Caco-2 (cell line): Measurements from ENCODE around the gene MAST4. TPM values are rescaled to one million over a fixed set of nuclear protein-coding genes. Genes with fewer than 3 reads are reported as not detected.

ENCODE experiments used
- BruUV-seq: library from RNA; stranded (reverse); fragments of 400-500 nt; replicated peaks from 2 replicates; lab custom pipeline; 2021; lab: Mats Ljungman, UMichigan
- CTCF ChIA-PET: fragments of 300-600 bp; sonication (Branson Sonifier 250); formaldehyde crosslinking; loops from one replicate; lab custom pipeline; 2022; ENCODE audit warnings: antibody characterized with exemption; lab: Charles Lee
- POLR2A ChIA-PET: fragments of 300-600 bp; sonication (Branson Sonifier 250); formaldehyde crosslinking; loops from one replicate; lab custom pipeline; 2022; ENCODE audit warnings: antibody characterized with exemption; lab: Charles Lee
- DNase-seq, 2 experiments: peaks; one replicate each; pipeline versions ENCODE4 v3.0.0 to v3.0.0-alpha.2; 2020 to 2022
- H3K27me3 ChIP-seq: replicated peaks from 2 replicates; pipeline ENCODE4 v1.6.0; 2011; ENCODE audit warnings: low read length; ENCODE audit not compliant: control insufficient read depth, insufficient read depth
- H3K36me3 ChIP-seq: 2 replicates; pipeline ENCODE4 v1.5.1; 2011; ENCODE audit warnings: low read length; ENCODE audit not compliant: control insufficient read depth, insufficient read depth
- H3K4me1 ChIP-seq: fragments of 250-450 bp; sonication (Bioruptor Pico); 2 replicates; pipeline ENCODE4 v1.5.1; 2020; ENCODE audit warnings: mild to moderate bottlenecking
- H3K4me3 ChIP-seq: 2 replicates; pipeline ENCODE4 v1.5.1; 2011; ENCODE audit warnings: low read depth, mild to moderate bottlenecking, control low read depth, low read length
- H3K9me3 ChIP-seq: fragments of 250-450 bp; sonication (Bioruptor Pico); 2 replicates; pipeline ENCODE4 v1.5.1; 2020; ENCODE audit warnings: mild to moderate bottlenecking, moderate library complexity
- H3K27ac Mint-ChIP-seq: one replicate; pipeline ENCODE4 v1.8.0; 2022; ENCODE audit warnings: mixed read lengths; ENCODE audit not compliant: unreplicated experiment
- H3K27me3 Mint-ChIP-seq: one replicate; pipeline ENCODE4 v1.8.0; 2022; ENCODE audit warnings: mixed read lengths; ENCODE audit not compliant: insufficient read depth, unreplicated experiment
- H3K36me3 Mint-ChIP-seq: one replicate; pipeline ENCODE4 v1.8.0; 2022; ENCODE audit warnings: mild to moderate bottlenecking, mixed read lengths; ENCODE audit not compliant: insufficient read depth, unreplicated experiment
- H3K4me1 Mint-ChIP-seq: one replicate; pipeline ENCODE4 v1.8.0; 2022; ENCODE audit warnings: low read depth, mixed read lengths; ENCODE audit not compliant: unreplicated experiment
- H3K4me3 Mint-ChIP-seq: one replicate; pipeline ENCODE4 v1.8.0; 2022; ENCODE audit warnings: mild to moderate bottlenecking, moderate library complexity, mixed read lengths; ENCODE audit not compliant: unreplicated experiment
- H3K9me3 Mint-ChIP-seq: one replicate; pipeline ENCODE4 v1.8.0; 2022; ENCODE audit warnings: mixed read lengths; ENCODE audit not compliant: unreplicated experiment
- intact Hi-C: fragments of 100-400 bp; cut with micrococcal nuclease; formaldehyde crosslinking; loops from one replicate; pipeline ENCODE4 v1.10.0; 2022; ENCODE audit not compliant: unreplicated experiment
- total RNA-seq: library from RNA; stranded (reverse); gene quantifications from 2 replicates; pipeline ENCODE4 v1.2.3, GENCODE V29; 2022
- TF ChIP-seq, protein P1 (sequence below), 2 experiments: fragments of 200-600 bp in 1 of 2; IDR thresholded peaks; 1 replicate in 1 of 2; 2 replicates in 1 of 2; pipeline versions ENCODE4 v1.5.1 to v1.8.0; 2011 to 2022; ENCODE audit warnings: antibody characterized with exemption in 1 of 2, control low read depth in 1 of 2, inconsistent platforms in 1 of 2, low read depth in 1 of 2, low read length in 1 of 2, mild to moderate bottlenecking in 1 of 2, moderate library complexity in 1 of 2; ENCODE audit not compliant: insufficient read depth in 1 of 2, severe bottlenecking in 1 of 2, unreplicated experiment in 1 of 2

MAST4 gene
- total RNA-seq, 1 experiment from 2014 or later, result 17.8 TPM

DNA sequence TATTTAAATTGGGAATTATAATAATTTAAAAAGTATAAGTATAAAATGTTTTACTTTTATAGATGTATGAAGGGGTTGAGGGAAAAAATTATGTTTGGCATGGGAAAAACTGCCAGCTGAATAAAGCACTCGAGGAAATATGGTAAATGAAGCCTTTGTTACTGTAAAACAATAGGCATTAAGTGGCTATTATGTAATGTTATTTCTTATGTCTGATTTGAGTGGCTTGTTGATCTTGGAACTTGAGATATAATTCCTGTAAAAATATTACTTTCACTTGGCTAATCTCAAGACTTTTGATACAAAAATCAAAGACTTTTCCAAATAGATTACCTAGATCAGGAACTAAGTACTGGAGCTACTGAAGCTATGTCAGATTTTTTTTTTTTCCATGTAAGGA, 417.5 kb downstream of the MAST4 start:
- no peak overlapping the region for H3K4me3 Mint-ChIP-seq
- POLR2A ChIA-PET, result no interaction called here
- intact Hi-C loops, result no loop called here
- no peak overlapping the region for H3K4me3 ChIP-seq
- no peaks in the 10 kb centered on the region; the same call in 1 of the 2 replicates for H3K36me3 ChIP-seq
- no peak overlapping the region for H3K27ac Mint-ChIP-seq
- no peaks in the 10 kb centered on the region for H3K27me3 ChIP-seq
- no peaks in the 10 kb centered on the region for H3K36me3 Mint-ChIP-seq
- TF ChIP-seq, protein P1, sequence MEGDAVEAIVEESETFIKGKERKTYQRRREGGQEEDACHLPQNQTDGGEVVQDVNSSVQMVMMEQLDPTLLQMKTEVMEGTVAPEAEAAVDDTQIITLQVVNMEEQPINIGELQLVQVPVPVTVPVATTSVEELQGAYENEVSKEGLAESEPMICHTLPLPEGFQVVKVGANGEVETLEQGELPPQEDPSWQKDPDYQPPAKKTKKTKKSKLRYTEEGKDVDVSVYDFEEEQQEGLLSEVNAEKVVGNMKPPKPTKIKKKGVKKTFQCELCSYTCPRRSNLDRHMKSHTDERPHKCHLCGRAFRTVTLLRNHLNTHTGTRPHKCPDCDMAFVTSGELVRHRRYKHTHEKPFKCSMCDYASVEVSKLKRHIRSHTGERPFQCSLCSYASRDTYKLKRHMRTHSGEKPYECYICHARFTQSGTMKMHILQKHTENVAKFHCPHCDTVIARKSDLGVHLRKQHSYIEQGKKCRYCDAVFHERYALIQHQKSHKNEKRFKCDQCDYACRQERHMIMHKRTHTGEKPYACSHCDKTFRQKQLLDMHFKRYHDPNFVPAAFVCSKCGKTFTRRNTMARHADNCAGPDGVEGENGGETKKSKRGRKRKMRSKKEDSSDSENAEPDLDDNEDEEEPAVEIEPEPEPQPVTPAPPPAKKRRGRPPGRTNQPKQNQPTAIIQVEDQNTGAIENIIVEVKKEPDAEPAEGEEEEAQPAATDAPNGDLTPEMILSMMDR (IDR thresholded peaks at IDR 0.05; ENCODE audit: insufficient read depth in 1 of 2, low read depth in 1 of 2, low read length in 1 of 2, severe bottlenecking in 1 of 2, unreplicated experiment in 1 of 2), result no peak
- BruUV-seq, result no TSS peak
- DNase-seq, result no peak
- no peaks in the 10 kb centered on the region for H3K9me3 ChIP-seq
- H3K4me1 ChIP-seq, result peaks cover 79% of the 10 kb centered on the region
- H3K4me1 Mint-ChIP-seq, result peaks cover 68% of the 10 kb centered on the region
- H3K9me3 Mint-ChIP-seq, result no peaks in the 10 kb centered on the region
- H3K27me3 Mint-ChIP-seq, result no peaks in the 10 kb centered on the region
- CTCF ChIA-PET, result no interaction called here

- no peaks in the 10 kb centered on the region for H3K27me3 Mint-ChIP-seq
- POLR2A ChIA-PET, result no interaction called here
Observed at GRCh38 chr5:67014191-67014590, 418.0 kb downstream of the MAST4 start.

GRCh38 chr5:67014957-67015400, 418.8 kb downstream of the MAST4 start:
- Mint-ChIP-seq H3K9me3 (no peaks in the 10 kb centered on the region), H3K4me3 (peak overlapping the region; percentile 57), H3K4me1 (peaks cover 64% of the 10 kb centered on the region), H3K27ac (peak overlapping the region; percentile 84), H3K36me3 (no peaks in the 10 kb centered on the region), H3K27me3 (no peaks in the 10 kb centered on the region)
- intact Hi-C loops, result no loop called here
- H3K9me3 ChIP-seq, result no peaks in the 10 kb centered on the region
- BruUV-seq, result TSS peak; percentile 88
- DNase-seq, result no peak
- ChIA-PET CTCF (interaction anchor here (0.9 to 1.3 kb wide), 3 partner anchors 10 to 135 kb away, joined by 3 to 4 read pairs (median 3); no protein-coding TSS in a partner anchor), POLR2A (no interaction called here)
- H3K4me1 ChIP-seq, result peaks cover 77% of the 10 kb centered on the region
- no peaks in the 10 kb centered on the region for H3K27me3 ChIP-seq
- H3K4me3 ChIP-seq, result no peak overlapping the region
- H3K36me3 ChIP-seq, result no peaks in the 10 kb centered on the region; the same call in 1 of the 2 replicates
- TF ChIP-seq, protein P1 (IDR thresholded peaks at IDR 0.05; ENCODE audit: insufficient read depth in 1 of 2, low read depth in 1 of 2, low read length in 1 of 2, severe bottlenecking in 1 of 2, unreplicated experiment in 1 of 2), result no peak

More at GRCh38 chr5:67014191-67014590, 418.0 kb downstream of the MAST4 start:
- CTCF ChIA-PET, result no interaction called here
- no peak for DNase-seq
- H3K27me3 ChIP-seq, result no peaks in the 10 kb centered on the region
- no peak overlapping the region for H3K4me3 ChIP-seq
- no peaks in the 10 kb centered on the region; the same call in 1 of the 2 replicates for H3K36me3 ChIP-seq
- no peak overlapping the region for H3K4me3 Mint-ChIP-seq
- peaks cover 66% of the 10 kb centered on the region for H3K4me1 Mint-ChIP-seq
- no TSS peak for BruUV-seq
- peaks cover 78% of the 10 kb centered on the region for H3K4me1 ChIP-seq
- TF ChIP-seq, protein P1 (IDR thresholded peaks at IDR 0.05; ENCODE audit: insufficient read depth in 1 of 2, low read depth in 1 of 2, low read length in 1 of 2, severe bottlenecking in 1 of 2, unreplicated experiment in 1 of 2), result no peak
- no peak overlapping the region for H3K27ac Mint-ChIP-seq
- no peaks in the 10 kb centered on the region for H3K9me3 Mint-ChIP-seq
- no peaks in the 10 kb centered on the region for H3K9me3 ChIP-seq
- no peaks in the 10 kb centered on the region for H3K36me3 Mint-ChIP-seq
- intact Hi-C loops, result no loop called here
